Astrocyte (in vitro differentiated cells and primary cell): ENCODE results near the gene HINFP. TPM values are rescaled to one million over a fixed set of nuclear protein-coding genes. Genes with fewer than 3 reads are reported as not detected.

Experiments
- DNase-seq: peaks from one replicate; pipeline ENCODE4 v3.0.0-alpha.2; 2010; ENCODE audit warnings: low read depth
- FAIRE-seq: peaks from 2 replicates; lab custom pipeline; 2011; peaks lifted over from hg19 to GRCh38; lab: Jason Lieb, UNC
- H2AFZ ChIP-seq: 2 replicates; pipeline ENCODE4 v1.6.0; 2012; ENCODE audit warnings: low read depth, low read length, inconsistent platforms
- H3K27ac ChIP-seq: 2 replicates; pipeline ENCODE4 v1.5.1; 2011; ENCODE audit warnings: low read depth, low read length, inconsistent platforms
- H3K27me3 ChIP-seq: 2 replicates; pipeline ENCODE4 v1.6.0; 2011; ENCODE audit warnings: low read length, inconsistent platforms; ENCODE audit not compliant: insufficient read depth
- H3K36me3 ChIP-seq: 2 replicates; pipeline ENCODE4 v1.5.1; 2011; ENCODE audit warnings: low read length, inconsistent platforms; ENCODE audit not compliant: insufficient read depth
- H3K4me1 ChIP-seq: 2 replicates; pipeline ENCODE4 v1.5.1; 2011; ENCODE audit warnings: low read length, inconsistent platforms; ENCODE audit not compliant: insufficient read depth
- H3K4me2 ChIP-seq: 2 replicates; pipeline ENCODE4 v1.6.0; 2012; ENCODE audit warnings: low read length, inconsistent platforms
- H3K4me3 ChIP-seq: 2 replicates; pipeline ENCODE4 v1.5.1; 2011; ENCODE audit warnings: low read depth, mild to moderate bottlenecking, low read length, inconsistent platforms; ENCODE audit not compliant: insufficient read depth
- H3K79me2 ChIP-seq: 2 replicates; pipeline ENCODE4 v1.6.0; 2012; ENCODE audit warnings: mild to moderate bottlenecking, low read length, inconsistent platforms; ENCODE audit not compliant: insufficient read depth
- H3K9ac ChIP-seq: 2 replicates; pipeline ENCODE4 v1.6.0; 2012; ENCODE audit warnings: mild to moderate bottlenecking, low read length, inconsistent platforms
- H3K9me3 ChIP-seq: 2 replicates; pipeline ENCODE4 v1.5.1; 2012; ENCODE audit warnings: low read depth, mild to moderate bottlenecking, low read length, inconsistent platforms; ENCODE audit not compliant: insufficient read depth
- H4K20me1 ChIP-seq: 2 replicates; pipeline ENCODE4 v1.6.0; 2012; ENCODE audit warnings: low read length, inconsistent platforms; ENCODE audit not compliant: insufficient read depth
- H3K27ac Mint-ChIP-seq: one replicate; pipeline ENCODE4 v1.8.0; 2021; ENCODE audit warnings: mild to moderate bottlenecking, mixed read lengths; ENCODE audit not compliant: unreplicated experiment
- H3K27me3 Mint-ChIP-seq: one replicate; pipeline ENCODE4 v1.8.0; 2021; ENCODE audit warnings: low read depth, mixed read lengths; ENCODE audit not compliant: unreplicated experiment
- H3K36me3 Mint-ChIP-seq: one replicate; pipeline ENCODE4 v1.8.0; 2021; ENCODE audit warnings: low read depth, mixed read lengths; ENCODE audit not compliant: unreplicated experiment
- H3K4me1 Mint-ChIP-seq: one replicate; pipeline ENCODE4 v1.8.0; 2021; ENCODE audit warnings: low read depth, mixed read lengths; ENCODE audit not compliant: unreplicated experiment
- H3K4me3 Mint-ChIP-seq: one replicate; pipeline ENCODE4 v1.8.0; 2021; ENCODE audit warnings: mild to moderate bottlenecking, moderate library complexity, mixed read lengths; ENCODE audit not compliant: unreplicated experiment
- H3K9me3 Mint-ChIP-seq: one replicate; pipeline ENCODE4 v1.8.0; 2021; ENCODE audit warnings: mild to moderate bottlenecking, mixed read lengths; ENCODE audit not compliant: unreplicated experiment
- EZH2 ChIP-seq: IDR thresholded peaks from 2 replicates; pipeline ENCODE4 v1.6.1; 2012; ENCODE audit warnings: mild to moderate bottlenecking, low read length, inconsistent platforms; ENCODE audit not compliant: insufficient read depth
- total RNA-seq: library from RNA; stranded (reverse); gene quantifications from 2 replicates; pipeline ENCODE4 v1.2.1, GENCODE V29; 2021
- TF ChIP-seq, protein P1 (sequence below): IDR thresholded peaks from 2 replicates; pipeline ENCODE4 v1.5.1; 2011; ENCODE audit warnings: low read depth, mild to moderate bottlenecking, inconsistent platforms, low read length, moderate library complexity; ENCODE audit not compliant: insufficient read depth

HINFP gene
- total RNA-seq, 1 donor from 2014 or later = 27.8 TPM

DNA sequence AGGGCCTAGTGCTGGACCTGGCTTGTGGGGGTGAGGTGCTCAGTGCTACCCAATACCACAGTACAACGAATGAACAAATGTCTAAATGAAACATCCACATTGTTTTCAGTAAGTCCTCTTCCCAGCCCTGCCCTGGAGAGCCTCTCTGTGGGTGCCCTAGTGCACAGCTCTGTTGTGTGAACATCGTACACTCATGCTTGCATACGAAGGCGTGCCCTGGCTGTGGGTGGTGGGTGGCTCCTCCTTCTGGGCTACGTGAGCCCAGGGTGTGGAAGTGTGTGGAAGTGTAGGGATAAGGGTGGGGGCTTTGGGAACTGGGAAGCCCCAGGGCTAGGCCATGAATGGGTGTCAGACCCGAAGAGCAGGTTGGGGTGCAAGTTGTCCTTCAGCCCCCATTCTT, 46.6 kb downstream of the HINFP start:
- Histone ChIP-seq H3K27me3 (no peaks in the 10 kb centered on the region), H2AFZ (peak overlapping the region; percentile 30), H3K79me2 (no peaks in the 10 kb centered on the region), H4K20me1 (no peaks in the 10 kb centered on the region), H3K9ac (no peak overlapping the region), H3K27ac (no peak overlapping the region), H3K4me1 (peaks cover 15% of the 10 kb centered on the region), H3K4me3 (no peak overlapping the region), H3K36me3 (no peaks in the 10 kb centered on the region), H3K9me3 (no peaks in the 10 kb centered on the region), H3K4me2 (no peak overlapping the region)
- Mint-ChIP-seq H3K27ac (peak overlapping the region; percentile 66), H3K36me3 (peaks cover 2% of the 10 kb centered on the region), H3K9me3 (no peaks in the 10 kb centered on the region), H3K4me3 (peak overlapping the region; percentile 73), H3K4me1 (peaks cover 8% of the 10 kb centered on the region), H3K27me3 (peaks cover 4% of the 10 kb centered on the region)
- DNase-seq (no peak), FAIRE-seq (no peak)
- TF ChIP-seq, protein P1, sequence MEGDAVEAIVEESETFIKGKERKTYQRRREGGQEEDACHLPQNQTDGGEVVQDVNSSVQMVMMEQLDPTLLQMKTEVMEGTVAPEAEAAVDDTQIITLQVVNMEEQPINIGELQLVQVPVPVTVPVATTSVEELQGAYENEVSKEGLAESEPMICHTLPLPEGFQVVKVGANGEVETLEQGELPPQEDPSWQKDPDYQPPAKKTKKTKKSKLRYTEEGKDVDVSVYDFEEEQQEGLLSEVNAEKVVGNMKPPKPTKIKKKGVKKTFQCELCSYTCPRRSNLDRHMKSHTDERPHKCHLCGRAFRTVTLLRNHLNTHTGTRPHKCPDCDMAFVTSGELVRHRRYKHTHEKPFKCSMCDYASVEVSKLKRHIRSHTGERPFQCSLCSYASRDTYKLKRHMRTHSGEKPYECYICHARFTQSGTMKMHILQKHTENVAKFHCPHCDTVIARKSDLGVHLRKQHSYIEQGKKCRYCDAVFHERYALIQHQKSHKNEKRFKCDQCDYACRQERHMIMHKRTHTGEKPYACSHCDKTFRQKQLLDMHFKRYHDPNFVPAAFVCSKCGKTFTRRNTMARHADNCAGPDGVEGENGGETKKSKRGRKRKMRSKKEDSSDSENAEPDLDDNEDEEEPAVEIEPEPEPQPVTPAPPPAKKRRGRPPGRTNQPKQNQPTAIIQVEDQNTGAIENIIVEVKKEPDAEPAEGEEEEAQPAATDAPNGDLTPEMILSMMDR = no peak
- no peak for TF ChIP-seq EZH2

DNA sequence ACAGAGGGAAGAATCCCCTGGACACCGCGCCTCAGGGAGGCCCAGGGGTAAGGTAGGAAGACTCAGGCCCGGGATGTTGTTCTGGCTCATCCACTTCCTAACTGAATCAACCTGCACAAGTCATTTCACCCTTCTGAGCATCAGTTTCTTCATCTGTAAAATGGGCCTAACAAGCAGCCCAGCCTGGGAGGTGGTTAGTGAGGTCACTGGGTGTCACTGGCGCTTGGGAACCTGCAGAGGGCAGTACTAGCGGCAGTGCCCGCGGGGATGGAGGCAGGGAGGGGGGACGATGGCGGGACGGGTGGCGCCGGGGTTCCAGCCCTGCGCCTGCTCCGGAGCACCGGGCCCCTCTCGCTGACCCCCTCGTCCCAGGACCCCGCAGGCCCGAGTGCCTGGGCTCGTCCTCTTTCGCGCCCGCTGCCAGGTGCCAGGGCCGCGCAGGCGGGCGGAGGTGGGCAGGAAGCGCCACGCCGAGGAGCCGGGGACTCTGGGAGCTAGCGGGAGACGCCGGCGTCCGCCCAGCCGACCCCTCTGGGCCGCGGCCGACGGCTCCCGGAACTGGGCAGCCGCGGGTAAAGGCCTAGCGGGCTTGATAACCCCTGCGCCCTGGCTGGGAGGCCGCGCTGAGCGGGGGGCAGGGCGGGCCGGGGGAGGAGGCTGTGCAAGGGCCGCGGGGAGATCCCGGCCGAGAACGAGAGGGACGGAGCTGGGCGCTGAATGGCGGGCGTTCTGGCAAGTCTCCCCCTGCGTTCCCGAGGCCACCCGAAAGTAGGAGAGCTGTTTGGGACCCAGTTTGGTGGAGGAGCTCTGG, 47.3 kb downstream of the HINFP start, which contains the start of gene NLRX1:
Gene NLRX1 (plus strand): TSS at position 255 of the 811 bp plus-strand sequence. CDS start 2,679 bp downstream, outside the sequence.
- H3K9me3 ChIP-seq = no peaks in the 10 kb centered on the region
- no peaks in the 10 kb centered on the region for H3K79me2 ChIP-seq
- peak within 1 kb of the TSS; percentile 61 for H3K4me3 ChIP-seq
- peak within 1 kb of the TSS; percentile 90 for H3K4me2 ChIP-seq
- Mint-ChIP-seq H3K4me3 (peak within 1 kb of the TSS; percentile 86), H3K4me1 (peaks cover 8% of the 10 kb centered on the region), H3K36me3 (peaks cover 2% of the 10 kb centered on the region), H3K9me3 (no peaks in the 10 kb centered on the region), H3K27me3 (no peaks in the 10 kb centered on the region), H3K27ac (peak within 1 kb of the TSS; percentile 85)
- no peak for TF ChIP-seq EZH2
- TF ChIP-seq, protein P1 = peak; percentile 59
- peak within 1 kb of the TSS; percentile 81 for H3K9ac ChIP-seq
- no peaks in the 10 kb centered on the region for H3K27me3 ChIP-seq
- peaks cover 15% of the 10 kb centered on the region for H3K4me1 ChIP-seq
- no peaks in the 10 kb centered on the region for H3K36me3 ChIP-seq
- DNase-seq = peak; percentile 65
- H3K27ac ChIP-seq = peak within 1 kb of the TSS; percentile 51
- no peaks in the 10 kb centered on the region for H4K20me1 ChIP-seq
- peak within 1 kb of the TSS; percentile 91 for H2AFZ ChIP-seq
- FAIRE-seq = no peak

DNA sequence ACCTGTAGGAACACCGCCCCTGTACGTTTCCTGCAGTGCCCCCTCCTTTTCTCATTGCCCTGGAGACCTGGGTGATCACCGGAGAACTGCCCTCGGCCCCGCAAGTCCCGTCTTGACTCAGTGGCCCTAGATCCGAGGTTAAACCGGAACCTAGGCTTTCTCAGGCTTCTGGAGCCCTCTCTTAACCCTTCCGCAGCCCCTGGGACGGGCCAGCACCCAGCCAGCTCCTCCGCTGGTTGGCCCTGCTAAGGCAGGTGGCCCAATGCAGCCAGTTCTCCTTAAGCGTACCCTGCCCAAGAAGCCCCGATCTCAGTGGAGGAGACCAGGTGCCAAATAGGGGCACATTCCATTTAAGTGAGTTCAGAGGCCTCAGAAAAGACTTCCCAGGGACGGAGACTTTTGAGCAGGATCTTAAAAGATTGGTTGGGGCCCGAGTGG, 47.9 kb downstream of the HINFP start:
- Histone ChIP-seq H3K9ac (peak overlapping the region; percentile 81), H4K20me1 (no peaks in the 10 kb centered on the region), H3K4me2 (peak overlapping the region; percentile 90), H3K79me2 (no peaks in the 10 kb centered on the region), H3K4me3 (peak overlapping the region; percentile 61), H3K36me3 (no peaks in the 10 kb centered on the region), H3K27me3 (no peaks in the 10 kb centered on the region), H3K9me3 (no peaks in the 10 kb centered on the region), H3K27ac (peak overlapping the region; percentile 51), H3K4me1 (peaks cover 15% of the 10 kb centered on the region), H2AFZ (peak overlapping the region; percentile 91)
- Mint-ChIP-seq H3K4me3 (peak overlapping the region; percentile 86), H3K27me3 (no peaks in the 10 kb centered on the region), H3K27ac (peak overlapping the region; percentile 85), H3K4me1 (peaks cover 8% of the 10 kb centered on the region), H3K9me3 (no peaks in the 10 kb centered on the region), H3K36me3 (peaks cover 2% of the 10 kb centered on the region)
- DNase-seq = peak; percentile 56
- no peak for FAIRE-seq
- TF ChIP-seq, protein P1 = no peak
- no peak for TF ChIP-seq EZH2
